VCaP (cell line): ENCODE measurements around the gene SCN2B.
"Not testable (repeated sequence)": the region's sequence is repeated elsewhere in the genome, so short reads cannot be mapped to it uniquely, and the experiment has no call there.

Experiments used
- H3K27ac ChIP-seq: fragments of 450-650 bp; 2 replicates; pipeline ENCODE4 v1.5.1; 2017
- CTCF ChIP-seq: fragments of 450-650 bp; conservative IDR thresholded peaks from 2 replicates; pipeline ENCODE4 v1.5.1; 2017; ENCODE audit warnings: mild to moderate bottlenecking, moderate library complexity

Gene SCN2B

GRCh38 chr11:118184784-118185579 is 8.5 kb upstream of the SCN2B start:
- TF ChIP-seq CTCF = no peak
- no peak overlapping the region for H3K27ac ChIP-seq

GRCh38 chr11:118183691-118184090 is 7.3 kb upstream of the SCN2B start:
- not testable (repeated sequence) for H3K27ac ChIP-seq

- H3K27ac ChIP-seq = no peak overlapping the region
- TF ChIP-seq CTCF = no peak
These were observed 3.9 kb upstream of the SCN2B start for GRCh38 chr11:118180300-118180703.

GRCh38 chr11:118176778-118177134 is 317 bp upstream of the SCN2B start:
- TF ChIP-seq CTCF = no peak
- no peak overlapping the region for H3K27ac ChIP-seq

- H3K27ac ChIP-seq = no peak overlapping the region
- no peak for TF ChIP-seq CTCF
These were observed 1.1 kb downstream of the SCN2B start for GRCh38 chr11:118175031-118175992.

- H3K27ac ChIP-seq = no peak overlapping the region
- TF ChIP-seq CTCF = no peak
These were observed 2.4 kb downstream of the SCN2B start for GRCh38 chr11:118174006-118174567.

- no peak for TF ChIP-seq CTCF
- H3K27ac ChIP-seq = no peak overlapping the region
These were observed 4.1 kb downstream of the SCN2B start for GRCh38 chr11:118172356-118172755.
